NT2/D1 (cell line): ENCODE results near the gene ABCC6.

ENCODE experiments used
- YY1 ChIP-seq: IDR thresholded peaks from 2 replicates; pipeline ENCODE4 v1.6.1; 2011; ENCODE audit not compliant: insufficient read length, insufficient read depth
- ZNF274 ChIP-seq: IDR thresholded peaks from 2 replicates; pipeline ENCODE4 v1.6.1; 2011; ENCODE audit warnings: mild to moderate bottlenecking, low read depth, low read length

- TF ChIP-seq ZNF274 (no peak), YY1 (no peak)
Observed at GRCh38 chr16:16171332-16171919, 51.9 kb downstream of the ABCC6 start.
